H1 (cell line): Measurements from ENCODE around the gene CCDC148. TPM values are rescaled to one million over a fixed set of nuclear protein-coding genes. Genes with fewer than 3 reads are reported as not detected.

Experiments
- CTCF ChIA-PET: fragments of 300-600 bp; sonication (Branson Sonifier 250); formaldehyde crosslinking; loops from one replicate; lab custom pipeline; 2021; ENCODE audit not compliant: partially characterized antibody; lab: Charles Lee
- POLR2A ChIA-PET: fragments of 300-600 bp; sonication (Branson Sonifier 250); formaldehyde crosslinking; loops from one replicate; lab custom pipeline; 2021; ENCODE audit warnings: inconsistent platforms; ENCODE audit not compliant: partially characterized antibody; lab: Charles Lee
- DNase-seq, 2 experiments: peaks; one replicate each; pipeline versions ENCODE4 v3.0.0 to v3.0.0-alpha.2; 2010 to 2022; ENCODE audit warnings: low spot score in 2 of 2, low read depth in 1 of 2, mixed read lengths in 1 of 2
- FAIRE-seq: peaks from 2 replicates; lab custom pipeline; 2011; peaks lifted over from hg19 to GRCh38; lab: Jason Lieb, UNC
- H2AFZ ChIP-seq: 2 replicates; pipeline ENCODE4 v1.8.1; 2012; ENCODE audit warnings: low read length, inconsistent platforms
- H2AK5ac ChIP-seq: 2 replicates; pipeline ENCODE4 v1.6.1; 2013; ENCODE audit warnings: low read depth, low read length
- H2BK120ac ChIP-seq: replicated peaks from 2 replicates; pipeline ENCODE3; 2013; ENCODE audit warnings: low read depth, low read length, inconsistent platforms
- H2BK12ac ChIP-seq: 2 replicates; pipeline ENCODE4 v1.6.1; 2013; ENCODE audit warnings: low read depth, low read length
- H2BK15ac ChIP-seq: 2 replicates; pipeline ENCODE4 v1.6.1; 2013; ENCODE audit warnings: low read length
- H2BK20ac ChIP-seq: 2 replicates; pipeline ENCODE4 v1.6.1; 2013; ENCODE audit warnings: low read length
- H2BK5ac ChIP-seq: 2 replicates; pipeline ENCODE4 v1.6.1; 2013; ENCODE audit warnings: low read depth, low read length
- H3K14ac ChIP-seq: 2 replicates; pipeline ENCODE4 v1.6.1; 2013; ENCODE audit warnings: inconsistent platforms; ENCODE audit not compliant: insufficient read length
- H3K18ac ChIP-seq: 2 replicates; pipeline ENCODE4 v1.6.1; 2013; ENCODE audit warnings: low read length; ENCODE audit errors: extremely low read depth
- H3K23ac ChIP-seq: 2 replicates; pipeline ENCODE4 v1.6.1; 2013; ENCODE audit warnings: inconsistent platforms; ENCODE audit not compliant: insufficient read length
- H3K23me2 ChIP-seq: 2 replicates; pipeline ENCODE4 v1.6.1; 2013; ENCODE audit warnings: low read depth, low read length
- H3K27ac ChIP-seq: 2 replicates; pipeline ENCODE4 v1.6.1; 2011; ENCODE audit warnings: low read depth, low read length, inconsistent platforms
- H3K27me3 ChIP-seq, 4 experiments: replicated peaks in 1 of 4; 1 replicate in 1 of 4; 2 replicates in 3 of 4; pipeline versions ENCODE4 v1.6.1 to v1.8.1; 2011 to 2013; ENCODE audit warnings: low read length in 3 of 4, mild to moderate bottlenecking in 3 of 4, inconsistent platforms in 2 of 4, mixed read lengths in 2 of 4, moderate library complexity in 1 of 4; ENCODE audit not compliant: control insufficient read depth in 3 of 4, insufficient read depth in 3 of 4; ENCODE audit errors: extremely low read depth in 1 of 4
- H3K36me3 ChIP-seq, 4 experiments: 2 replicates each; pipeline versions ENCODE4 v1.6.1 to v1.8.1; 2011 to 2013; ENCODE audit warnings: mild to moderate bottlenecking in 4 of 4, low read length in 3 of 4, moderate library complexity in 2 of 4, control low read depth in 1 of 4, inconsistent platforms in 1 of 4; ENCODE audit not compliant: insufficient read depth in 4 of 4, control insufficient read depth in 2 of 4
- H3K4ac ChIP-seq: replicated peaks from 2 replicates; pipeline ENCODE3; 2013; ENCODE audit warnings: low read length, low read depth, mixed read lengths, inconsistent platforms; ENCODE audit not compliant: insufficient read length
- H3K4me1 ChIP-seq, 4 experiments: replicated peaks in 1 of 4; 1 replicate in 1 of 4; 2 replicates in 3 of 4; pipeline versions ENCODE4 v1.6.1 to v1.8.1; 2011 to 2013; ENCODE audit warnings: low read length in 3 of 4, inconsistent platforms in 2 of 4, mixed read lengths in 1 of 4; ENCODE audit not compliant: insufficient read depth in 4 of 4, control insufficient read depth in 3 of 4
- H3K4me2 ChIP-seq, 2 experiments: 2 replicates each; pipeline versions ENCODE4 v1.6.1 to v1.8.1; 2011 to 2013; ENCODE audit warnings: low read depth in 2 of 2, low read length in 2 of 2, control low read depth in 1 of 2, inconsistent platforms in 1 of 2, mild to moderate bottlenecking in 1 of 2; ENCODE audit not compliant: insufficient read depth in 1 of 2
- H3K4me3 ChIP-seq, 4 experiments: fragments of 200-600, 300-600 bp in 1 of 4; sonication (generic), shearing (Covaris generic), sonication (Bioruptor Twin) in 1 of 4; 2 replicates each; pipeline versions ENCODE4 v1.5.1 to v1.8.1; 2011 to 2016; ENCODE audit warnings: low read length in 4 of 4, low read depth in 3 of 4, control low read depth in 2 of 4, inconsistent platforms in 2 of 4, mild to moderate bottlenecking in 2 of 4, mixed read lengths in 1 of 4, moderate library complexity in 1 of 4; ENCODE audit not compliant: insufficient read depth in 2 of 4; ENCODE audit errors: extremely low read depth in 1 of 4
- H3K56ac ChIP-seq: replicated peaks from 2 replicates; pipeline ENCODE3; 2013; ENCODE audit warnings: low read depth, mild to moderate bottlenecking, mixed read lengths, low read length, inconsistent platforms; ENCODE audit not compliant: insufficient read length
- H3K79me1 ChIP-seq: 2 replicates; pipeline ENCODE4 v1.6.1; 2013; ENCODE audit warnings: low read depth, low read length, control low read depth
- H3K79me2 ChIP-seq, 2 experiments: 2 replicates each; pipeline versions ENCODE4 v1.6.1 to v1.8.1; 2012 to 2013; ENCODE audit warnings: low read length in 2 of 2, mild to moderate bottlenecking in 2 of 2, inconsistent platforms in 1 of 2; ENCODE audit not compliant: insufficient read depth in 2 of 2, control insufficient read depth in 1 of 2
- H3K9ac ChIP-seq, 4 experiments: replicated peaks in 1 of 4; 1 replicate in 1 of 4; 2 replicates in 3 of 4; pipeline versions ENCODE4 v1.6.1 to v1.8.1; 2011 to 2013; ENCODE audit warnings: low read depth in 3 of 4, low read length in 3 of 4, control low read depth in 2 of 4, mild to moderate bottlenecking in 2 of 4, moderate library complexity in 2 of 4, inconsistent platforms in 1 of 4; ENCODE audit errors: extremely low read depth in 1 of 4
- H3K9me3 ChIP-seq, 2 experiments: 2 replicates each; pipeline versions ENCODE4 v1.6.1 to v1.8.1; 2012 to 2013; ENCODE audit warnings: mild to moderate bottlenecking in 2 of 2, moderate library complexity in 2 of 2, control low read depth in 1 of 2, inconsistent platforms in 1 of 2, low read depth in 1 of 2, low read length in 1 of 2, mixed read lengths in 1 of 2; ENCODE audit not compliant: insufficient read depth in 2 of 2
- H4K20me1 ChIP-seq, 2 experiments: replicated peaks in 1 of 2; 2 replicates each; pipeline versions ENCODE3 to v1.8.1; 2011 to 2013; ENCODE audit warnings: inconsistent platforms in 2 of 2, low read length in 2 of 2, mild to moderate bottlenecking in 1 of 2; ENCODE audit not compliant: insufficient read depth in 2 of 2, control insufficient read depth in 1 of 2
- H4K5ac ChIP-seq: 2 replicates; pipeline ENCODE4 v1.6.1; 2013; ENCODE audit warnings: low read length, low read depth, mixed read lengths, inconsistent platforms; ENCODE audit not compliant: insufficient read length
- H4K8ac ChIP-seq: 2 replicates; pipeline ENCODE4 v1.8.0; 2013; ENCODE audit warnings: mild to moderate bottlenecking, moderate library complexity, low read length, inconsistent platforms; ENCODE audit not compliant: insufficient read depth; ENCODE audit errors: extremely low read depth
- H4K91ac ChIP-seq: replicated peaks from 2 replicates; pipeline ENCODE3; 2013; ENCODE audit warnings: low read length, mixed read lengths, inconsistent platforms; ENCODE audit not compliant: insufficient read length
- CHD2 ChIP-seq: IDR thresholded peaks from 2 replicates; pipeline ENCODE4 v1.6.1; 2012; ENCODE audit warnings: low read length, improper control_type of control experiment
- GTF2F1 ChIP-seq: IDR thresholded peaks from 2 replicates; pipeline ENCODE4 v1.6.1; 2012; ENCODE audit warnings: low read depth, low read length, improper control_type of control experiment, borderline replicate concordance
- POLR2A ChIP-seq, 2 experiments: IDR thresholded peaks; 1 replicate in 1 of 2; 2 replicates in 1 of 2; pipeline ENCODE4 v1.6.1; 2011; ENCODE audit warnings: low read depth in 2 of 2, low read length in 2 of 2, mild to moderate bottlenecking in 2 of 2; ENCODE audit errors: control extremely low read depth in 1 of 2
- RFX5 ChIP-seq: IDR thresholded peaks from 2 replicates; pipeline ENCODE4 v1.6.1; 2011; ENCODE audit warnings: low read depth, low read length, improper control_type of control experiment, borderline replicate concordance
- TAF7 ChIP-seq: optimal IDR thresholded peaks from 2 replicates; pipeline ENCODE3; 2011; ENCODE audit warnings: low read depth, mild to moderate bottlenecking, inconsistent platforms, low read length, moderate library complexity, borderline replicate concordance
- USF2 ChIP-seq: IDR thresholded peaks from 2 replicates; pipeline ENCODE4 v1.6.1; 2011; ENCODE audit warnings: low read length, improper control_type of control experiment
- YY1 ChIP-seq: IDR thresholded peaks from 2 replicates; pipeline ENCODE4 v1.6.1; 2011; ENCODE audit warnings: low read depth, mild to moderate bottlenecking, low read length
- WGBS, 2 experiments: shearing (Covaris generic) in 1 of 2; methylation state at CpG; one replicate each; pipeline versions ENCODE4 v1.1.6 to v1.1.7; 2013 to 2015; ENCODE audit warnings: low lambda C conversion rate in 2 of 2, mixed read lengths in 2 of 2, inconsistent platforms in 1 of 2, low coverage in 1 of 2, missing lambda C conversion rate in 1 of 2; ENCODE audit not compliant: insufficient replicate concordance in 2 of 2, insufficient coverage in 1 of 2, insufficient read length in 1 of 2; ENCODE audit errors: extremely low coverage in 1 of 2, missing lambda C conversion rate in 1 of 2; 5-methylcytosine and 5-hydroxymethylcytosine counted together
- polyA plus RNA-seq, 7 experiments: library from polyadenylated mRNA; depleted of rRNA in 3 of 7; stranded (reverse) in 5 of 7; unstranded in 2 of 7; fragments of >200 nt in 5 of 7; fragments of 200-250 nt in 2 of 7; gene quantifications; 1 replicate in 5 of 7; 2 replicates in 1 of 7; 4 replicates in 1 of 7; pipeline versions ENCODE4 v1.2.1 to v1.2.3, GENCODE V29; 2011 to 2013; ENCODE audit warnings: missing spikeins in 2 of 7, mixed read lengths in 2 of 7
- total RNA-seq: library from RNA; stranded (reverse); fragmentation: NEBNext Ultra II Directional; extraction: Animal tissue kit (Norgen Biotek cat#: 25700); gene quantifications from 2 replicates; pipeline ENCODE4 v1.2.1, GENCODE V29; 2021

Gene CCDC148
- total and polyA plus RNA-seq, 2 of the 8 experiments (the other 6 are each of a cell fraction or from before 2014, with no cell fraction given): 0.45 to 1.3 TPM

DNA sequence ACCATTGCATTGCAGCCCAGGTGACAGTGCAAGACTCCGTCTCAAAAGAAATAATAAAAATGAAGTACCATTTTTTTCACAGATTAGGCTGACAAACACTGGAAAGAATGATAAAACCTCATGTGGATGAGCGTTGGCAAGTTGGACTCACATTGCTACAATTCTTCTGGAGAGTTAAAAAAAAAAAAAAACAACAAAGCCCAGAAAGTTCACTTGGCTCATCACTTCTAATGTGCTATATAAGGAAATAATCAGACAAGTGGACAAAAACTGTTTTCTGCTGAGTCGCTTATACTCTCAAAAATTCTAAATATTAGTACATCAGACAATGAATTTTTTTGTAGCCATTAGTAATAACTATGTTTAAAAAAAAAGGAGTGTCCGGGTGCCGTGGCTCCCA is 38.6 kb upstream of the CCDC148 start:
- Histone ChIP-seq H2BK120ac (no peak overlapping the region), H3K4me2 (no peak overlapping the region), H2BK20ac (no peak overlapping the region), H3K4ac (no peak overlapping the region), H3K9me3 (no peaks in the 10 kb centered on the region), H4K91ac (no peak overlapping the region), H2BK5ac (no peak overlapping the region), H3K4me3 (no peak overlapping the region), H3K79me2 (peaks cover 3 to 88% of the 10 kb centered on the region in 2 experiments; a peak in 3 of 4 replicates), H2BK12ac (no peak overlapping the region), H2AFZ (no peak overlapping the region), H3K4me1 (peaks cover 8 to 18% (median 11%) of the 10 kb centered on the region in 4 experiments; a peak in 6 of 7 replicates), H3K56ac (no peak overlapping the region), H3K27me3 (no peaks in the 10 kb centered on the region), H3K23ac (no peak overlapping the region), H4K20me1 (peaks cover 5 to 9% of the 10 kb centered on the region in 2 experiments), H3K79me1 (peaks cover 2% of the 10 kb centered on the region; the same call in 1 of the 2 replicates), H3K27ac (no peak overlapping the region), H2BK15ac (no peak overlapping the region), H2AK5ac (no peak overlapping the region), H4K8ac (no peak overlapping the region), H3K14ac (no peak overlapping the region), H3K23me2 (no peaks in the 10 kb centered on the region), H3K18ac (no peak overlapping the region), H4K5ac (no peak overlapping the region), H3K9ac (no peak overlapping the region), H3K36me3 (no peaks in the 10 kb centered on the region)
- POLR2A ChIA-PET: no interaction called here
- WGBS, 2 experiments: 94% methylated on average over 5 of the region's 5 CpGs; no CpG with 5 or more reads in 1 of the 2 experiments
- FAIRE-seq: no peak
- CTCF ChIA-PET: no interaction called here
- DNase-seq: no peak
- TF ChIP-seq RFX5: no peak
- TF ChIP-seq YY1: no peak
- no peak for TF ChIP-seq CHD2
- no peak for TF ChIP-seq GTF2F1
- TF ChIP-seq POLR2A (IDR thresholded peaks at IDR 0.05; ENCODE audit: control extremely low read depth in 1 of 2, low read depth in 2 of 2, low read length in 2 of 2): no peak
- TF ChIP-seq TAF7: no peak
- TF ChIP-seq USF2: no peak
